NCI-H345 (cell line): Measurements from ENCODE around the gene GNAZ.

Experiments used
- DNase-seq: peaks from one replicate; lab custom pipeline; 2025; lab: John Stamatoyannopoulos, UW

GNAZ gene

DNA sequence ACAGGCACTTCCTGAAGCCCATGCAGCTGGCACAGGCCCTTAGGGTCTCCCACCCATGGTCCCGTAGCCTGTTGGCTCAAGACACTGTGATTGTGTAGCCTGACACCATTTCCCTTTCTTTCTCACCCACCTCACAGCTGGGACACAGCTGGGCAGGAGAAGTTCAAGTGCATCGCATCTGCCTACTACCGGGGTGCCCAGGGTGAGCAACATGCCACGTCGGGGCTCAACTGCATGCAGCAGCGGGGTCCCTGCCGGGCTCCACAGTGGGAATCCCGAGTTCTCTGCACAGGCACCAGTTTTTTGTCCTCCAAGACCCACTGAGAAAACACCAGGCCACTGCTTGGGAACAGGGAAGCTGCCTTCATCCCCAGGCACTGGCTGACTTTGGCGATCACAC, 85.5 kb downstream of the GNAZ start:
- DNase-seq = no peak

- DNase-seq = no peak
Observed at GRCh38 chr22:23156286-23156685, 86.0 kb downstream of the GNAZ start.

DNA sequence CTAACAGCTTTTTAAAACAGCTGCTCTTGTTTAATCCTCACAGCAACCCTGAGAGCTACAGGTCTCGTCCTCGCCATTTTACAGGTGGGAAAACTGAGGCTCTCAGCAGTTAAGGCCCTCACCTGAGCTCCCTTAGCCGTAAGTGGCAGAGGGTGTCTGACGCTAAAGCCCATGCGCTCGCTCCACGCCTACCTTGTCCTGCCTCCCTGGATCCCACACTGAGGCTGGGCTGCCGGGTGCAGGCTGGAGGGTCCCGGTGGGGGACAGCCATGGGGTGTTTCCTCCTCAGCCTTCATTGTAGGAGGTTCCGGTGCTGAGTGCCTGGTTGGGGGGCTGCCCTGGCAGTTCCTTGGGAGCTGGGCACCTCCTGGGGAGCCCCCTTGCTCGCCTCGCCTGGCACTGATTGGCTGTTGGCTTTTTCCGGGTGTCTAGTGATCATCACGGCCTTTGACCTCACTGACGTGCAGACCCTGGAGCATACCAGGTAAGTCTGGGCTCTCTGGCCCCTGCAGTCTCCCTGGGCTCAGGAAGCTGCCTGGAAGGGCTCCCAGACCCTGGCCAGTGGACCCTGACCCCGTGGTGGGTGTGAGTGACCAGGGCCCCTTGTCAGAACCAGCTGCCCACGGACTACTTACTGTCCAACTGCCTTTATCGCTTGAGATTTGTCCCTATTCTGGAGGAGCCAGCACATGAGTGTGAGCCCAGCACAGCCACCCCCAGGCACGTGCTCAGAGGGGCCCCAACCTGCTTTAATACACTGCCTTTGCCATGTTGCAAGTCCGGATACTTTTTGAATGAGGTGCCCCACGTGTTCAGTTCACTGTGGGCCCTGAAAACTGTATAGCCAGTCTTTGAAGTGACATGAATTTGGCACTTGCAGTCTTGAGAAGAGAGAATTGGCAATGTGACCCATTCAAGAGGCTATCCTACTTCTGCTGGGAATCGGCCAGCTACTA, 87.5 kb downstream of the GNAZ start:
- DNase-seq = no peak

GRCh38 chr22:23158516-23159290, 88.4 kb downstream of the GNAZ start:
- DNase-seq = no peak

DNA sequence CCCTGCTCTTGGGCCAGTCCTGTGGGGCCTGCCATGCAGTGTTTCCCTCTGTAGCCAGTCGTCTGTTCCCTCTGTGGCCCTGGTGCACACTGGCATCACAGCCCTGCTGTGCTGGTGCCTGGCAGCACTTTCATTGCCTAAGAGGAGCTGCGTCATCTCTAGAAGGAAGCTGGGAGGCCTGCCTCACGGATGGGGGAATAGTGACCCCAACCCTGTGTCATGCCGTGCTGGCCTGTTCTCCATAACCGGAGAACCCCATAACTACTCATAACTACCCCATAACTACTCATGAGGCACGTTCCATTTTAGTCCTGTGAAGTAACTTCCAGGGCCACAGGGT, 88.9 kb downstream of the GNAZ start:
- DNase-seq = no peak

DNA sequence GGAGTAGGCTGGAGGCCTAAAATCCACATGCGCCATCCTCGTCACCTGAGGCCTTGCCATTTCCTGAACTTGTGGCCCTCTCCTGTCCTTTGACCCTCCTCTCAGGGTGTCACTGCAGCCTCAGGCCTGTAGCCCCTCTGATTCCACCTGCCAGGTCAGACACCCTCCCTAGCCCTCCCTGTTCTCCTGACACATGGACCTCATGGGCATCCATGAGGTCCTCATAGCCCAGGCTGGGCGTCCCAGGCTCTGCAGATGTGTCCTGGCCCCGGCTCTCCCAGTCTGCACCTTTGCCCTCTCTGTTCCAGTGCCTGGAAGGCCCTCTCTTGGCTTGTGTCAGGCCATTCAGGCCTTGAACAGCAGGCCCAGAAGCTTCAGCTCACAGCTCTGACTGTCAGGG, 90.7 kb downstream of the GNAZ start:
- DNase-seq = no peak

GRCh38 chr22:23161574-23161973, 91.3 kb downstream of the GNAZ start:
- no peak for DNase-seq

DNA sequence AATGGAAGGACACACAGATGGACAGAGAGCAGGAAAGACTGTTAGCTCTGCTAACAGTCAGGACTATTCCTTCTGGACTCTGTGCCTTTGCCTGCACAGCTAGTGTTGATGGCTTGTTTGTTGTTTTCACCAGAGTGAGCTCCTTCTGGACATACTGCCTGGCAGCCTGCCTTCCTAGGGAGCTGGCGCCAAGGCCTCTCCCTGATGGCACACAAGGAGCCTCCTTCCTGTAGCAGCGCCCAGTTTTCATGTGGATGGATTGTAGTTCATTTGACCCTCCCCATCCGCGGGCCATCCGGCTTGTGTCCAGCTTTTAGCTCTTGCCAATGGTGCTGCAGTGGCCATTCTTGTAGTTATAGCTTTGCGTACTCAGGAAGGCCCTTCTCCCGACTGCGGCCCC, 93.3 kb downstream of the GNAZ start:
- DNase-seq = no peak

GRCh38 chr22:23164091-23164490, 93.8 kb downstream of the GNAZ start:
- DNase-seq = no peak

- no peak for DNase-seq
Observed at GRCh38 chr22:23166042-23166831, 95.9 kb downstream of the GNAZ start.

DNA sequence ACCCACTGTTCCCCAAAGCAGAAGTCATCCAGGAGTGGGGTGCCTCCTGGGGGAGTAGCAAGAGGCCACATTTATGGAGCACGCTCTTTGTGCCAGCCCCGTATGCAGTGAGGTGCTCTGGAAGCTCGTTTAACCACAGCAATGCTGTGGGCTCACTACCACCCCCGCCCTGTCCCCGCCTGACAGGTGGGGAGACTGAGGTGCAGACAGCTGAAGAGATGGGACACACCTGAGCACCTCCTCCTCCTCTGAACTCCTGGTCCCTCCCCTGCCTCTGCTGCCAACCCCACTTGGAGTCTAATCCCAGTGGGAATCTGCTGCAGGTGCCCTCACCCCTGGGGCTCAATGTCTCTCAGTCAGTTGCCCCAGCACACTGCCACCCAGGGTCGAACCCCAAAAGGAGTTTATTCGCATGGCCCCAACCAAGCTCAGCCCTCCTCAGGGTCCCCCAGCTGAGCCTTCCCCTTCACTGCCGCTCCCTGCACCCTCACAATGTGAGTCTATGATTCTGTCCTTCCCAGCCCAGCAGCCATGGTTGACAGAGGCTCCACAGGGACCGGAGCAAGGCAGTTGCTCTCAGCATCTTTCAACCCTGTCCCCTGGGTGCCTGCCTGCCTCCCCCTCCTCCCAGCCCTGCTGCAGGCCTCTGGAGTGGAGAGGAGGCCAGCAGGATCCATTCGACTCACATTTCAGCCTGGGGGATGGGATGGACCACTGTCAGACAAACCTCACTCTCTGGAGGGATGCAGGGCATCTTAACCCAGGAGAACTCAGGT, 96.7 kb downstream of the GNAZ start:
- DNase-seq = peak; percentile 18

GRCh38 chr22:23168391-23169042, 98.2 kb downstream of the GNAZ start:
- DNase-seq = no peak

GRCh38 chr22:23169043-23169406, 98.7 kb downstream of the GNAZ start:
- no peak for DNase-seq
